ENCODE results near the gene ASPG.

The ASPG gene

GRCh38 chr14:104162495-104162894, 77.0 kb downstream of the ASPG start:
- H3K9me3 ChIP-seq (ENCODE audit: control insufficient read depth, insufficient read depth, low read length): no peaks in the 10 kb centered on the region
- no peaks in the 10 kb centered on the region for H3F3A ChIP-seq (ENCODE audit: control insufficient read depth, insufficient read depth)
- H3K79me2 ChIP-seq (ENCODE audit: control insufficient read depth, low read length): no peaks in the 10 kb centered on the region
- H3K4me2 ChIP-seq (ENCODE audit: low read length): no peak overlapping the region
- TF ChIP-seq CTCF (IDR thresholded peaks at IDR 0.05; ENCODE audit: low read depth, low read length, poor library complexity, severe bottlenecking) (no peak), EZH2phosphoT487 (IDR thresholded peaks at IDR 0.05; ENCODE audit: borderline replicate concordance, low read length) (no peak)
- H3K27me3 ChIP-seq (ENCODE audit: control insufficient read depth, low read length): no peaks in the 10 kb centered on the region
- no peaks in the 10 kb centered on the region for H3K4me1 ChIP-seq (ENCODE audit: control insufficient read depth, low read length)
- H3K4me3 ChIP-seq (ENCODE audit: low read length): no peak overlapping the region
- H3K36me3 ChIP-seq (ENCODE audit: control insufficient read depth, low read length): no peaks in the 10 kb centered on the region
- H3K9me2 ChIP-seq (replicated peaks; ENCODE audit: control insufficient read depth, low read length): no peaks in the 10 kb centered on the region
- no peak overlapping the region for H3K27ac ChIP-seq (ENCODE audit: low read depth, low read length)
- no peaks in the 10 kb centered on the region for H4K20me1 ChIP-seq (ENCODE audit: control insufficient read depth, insufficient read depth, low read depth, low read length)

- H3F3A ChIP-seq (ENCODE audit: control insufficient read depth, insufficient read depth): no peaks in the 10 kb centered on the region
- no peaks in the 10 kb centered on the region for H3K27me3 ChIP-seq (ENCODE audit: control insufficient read depth, low read length)
- no peaks in the 10 kb centered on the region for H3K9me2 ChIP-seq (replicated peaks; ENCODE audit: control insufficient read depth, low read length)
- H3K79me2 ChIP-seq (ENCODE audit: control insufficient read depth, low read length): no peaks in the 10 kb centered on the region
- H3K4me1 ChIP-seq (ENCODE audit: control insufficient read depth, low read length): no peaks in the 10 kb centered on the region
- H3K4me2 ChIP-seq (ENCODE audit: low read length): no peak overlapping the region
- TF ChIP-seq CTCF (IDR thresholded peaks at IDR 0.05; ENCODE audit: low read depth, low read length, poor library complexity, severe bottlenecking): no peak
- no peaks in the 10 kb centered on the region for H4K20me1 ChIP-seq (ENCODE audit: control insufficient read depth, insufficient read depth, low read depth, low read length)
- no peak overlapping the region for H3K4me3 ChIP-seq (ENCODE audit: low read length)
- no peaks in the 10 kb centered on the region for H3K9me3 ChIP-seq (ENCODE audit: control insufficient read depth, insufficient read depth, low read length)
- no peak overlapping the region for H3K27ac ChIP-seq (ENCODE audit: low read depth, low read length)
- H3K36me3 ChIP-seq (ENCODE audit: control insufficient read depth, low read length): no peaks in the 10 kb centered on the region
These were observed 78.0 kb downstream of the ASPG start for GRCh38 chr14:104163541-104163940.

- Histone ChIP-seq H3K4me2 (ENCODE audit: low read length) (no peak overlapping the region), H3K79me2 (ENCODE audit: control insufficient read depth, low read length) (no peaks in the 10 kb centered on the region), H3F3A (ENCODE audit: control insufficient read depth, insufficient read depth) (no peaks in the 10 kb centered on the region), H3K4me1 (ENCODE audit: control insufficient read depth, low read length) (no peaks in the 10 kb centered on the region), H3K9me3 (ENCODE audit: control insufficient read depth, insufficient read depth, low read length) (no peaks in the 10 kb centered on the region), H3K27ac (ENCODE audit: low read depth, low read length) (no peak overlapping the region), H3K9me2 (replicated peaks; ENCODE audit: control insufficient read depth, low read length) (no peaks in the 10 kb centered on the region), H4K20me1 (ENCODE audit: control insufficient read depth, insufficient read depth, low read depth, low read length) (no peaks in the 10 kb centered on the region), H3K36me3 (ENCODE audit: control insufficient read depth, low read length) (no peaks in the 10 kb centered on the region), H3K27me3 (ENCODE audit: control insufficient read depth, low read length) (no peaks in the 10 kb centered on the region), H3K4me3 (ENCODE audit: low read length) (no peak overlapping the region)
- TF ChIP-seq EZH2phosphoT487 (IDR thresholded peaks at IDR 0.05; ENCODE audit: borderline replicate concordance, low read length) (no peak), CTCF (IDR thresholded peaks at IDR 0.05; ENCODE audit: low read depth, low read length, poor library complexity, severe bottlenecking) (no peak)
These were observed 78.5 kb downstream of the ASPG start for GRCh38 chr14:104164041-104164440.

GRCh38 chr14:104164512-104164911, 79.0 kb downstream of the ASPG start:
- TF ChIP-seq EZH2phosphoT487 (IDR thresholded peaks at IDR 0.05; ENCODE audit: borderline replicate concordance, low read length) (no peak), CTCF (IDR thresholded peaks at IDR 0.05; ENCODE audit: low read depth, low read length, poor library complexity, severe bottlenecking) (no peak)
- H3K4me2 ChIP-seq (ENCODE audit: low read length): no peak overlapping the region
- H3K9me2 ChIP-seq (replicated peaks; ENCODE audit: control insufficient read depth, low read length): no peaks in the 10 kb centered on the region
- H3K9me3 ChIP-seq (ENCODE audit: control insufficient read depth, insufficient read depth, low read length): no peaks in the 10 kb centered on the region
- H3K4me3 ChIP-seq (ENCODE audit: low read length): no peak overlapping the region
- no peaks in the 10 kb centered on the region for H3K79me2 ChIP-seq (ENCODE audit: control insufficient read depth, low read length)
- no peaks in the 10 kb centered on the region for H3K27me3 ChIP-seq (ENCODE audit: control insufficient read depth, low read length)
- no peaks in the 10 kb centered on the region for H4K20me1 ChIP-seq (ENCODE audit: control insufficient read depth, insufficient read depth, low read depth, low read length)
- H3K4me1 ChIP-seq (ENCODE audit: control insufficient read depth, low read length): no peaks in the 10 kb centered on the region
- H3K36me3 ChIP-seq (ENCODE audit: control insufficient read depth, low read length): no peaks in the 10 kb centered on the region
- no peak overlapping the region for H3K27ac ChIP-seq (ENCODE audit: low read depth, low read length)
- no peaks in the 10 kb centered on the region for H3F3A ChIP-seq (ENCODE audit: control insufficient read depth, insufficient read depth)

All from DOHH2 (cell line).